ENCODE results near the gene PKP2.

- TF ChIP-seq CTCF (IDR thresholded peaks at IDR 0.05; ENCODE audit: insufficient read depth, low read length) = no peak
- no peak for TF ChIP-seq POLR2AphosphoS5 (IDR thresholded peaks at IDR 0.05; ENCODE audit: low read depth)
Measured at GRCh38 chr12:32753605-32754004, 143.0 kb downstream of the PKP2 start.
